ENCODE data around the gene WIPF2.
"Not testable (repeated sequence)": the region's sequence is repeated elsewhere in the genome, so short reads cannot be mapped to it uniquely, and the experiment has no call there.

GRCh38 chr17:40231928-40232327, 12.8 kb downstream of the WIPF2 start:
- TF ChIP-seq, protein P1, sequence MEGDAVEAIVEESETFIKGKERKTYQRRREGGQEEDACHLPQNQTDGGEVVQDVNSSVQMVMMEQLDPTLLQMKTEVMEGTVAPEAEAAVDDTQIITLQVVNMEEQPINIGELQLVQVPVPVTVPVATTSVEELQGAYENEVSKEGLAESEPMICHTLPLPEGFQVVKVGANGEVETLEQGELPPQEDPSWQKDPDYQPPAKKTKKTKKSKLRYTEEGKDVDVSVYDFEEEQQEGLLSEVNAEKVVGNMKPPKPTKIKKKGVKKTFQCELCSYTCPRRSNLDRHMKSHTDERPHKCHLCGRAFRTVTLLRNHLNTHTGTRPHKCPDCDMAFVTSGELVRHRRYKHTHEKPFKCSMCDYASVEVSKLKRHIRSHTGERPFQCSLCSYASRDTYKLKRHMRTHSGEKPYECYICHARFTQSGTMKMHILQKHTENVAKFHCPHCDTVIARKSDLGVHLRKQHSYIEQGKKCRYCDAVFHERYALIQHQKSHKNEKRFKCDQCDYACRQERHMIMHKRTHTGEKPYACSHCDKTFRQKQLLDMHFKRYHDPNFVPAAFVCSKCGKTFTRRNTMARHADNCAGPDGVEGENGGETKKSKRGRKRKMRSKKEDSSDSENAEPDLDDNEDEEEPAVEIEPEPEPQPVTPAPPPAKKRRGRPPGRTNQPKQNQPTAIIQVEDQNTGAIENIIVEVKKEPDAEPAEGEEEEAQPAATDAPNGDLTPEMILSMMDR (conservative IDR thresholded peaks at IDR 0.05), result not testable (repeated sequence)
- TF ChIP-seq ZFX (IDR thresholded peaks at IDR 0.05), result not testable (repeated sequence)

Data from C4-2B (cell line).